CD4-positive, alpha-beta T cell (primary cell): ENCODE measurements around the gene PCDH1. TPM values are rescaled to one million over a fixed set of nuclear protein-coding genes. Genes with fewer than 3 reads are reported as not detected.
A peak's percentile ranks its signal among the peaks of the same experiment; 100 is the strongest.

Experiments
- ATAC-seq: fragments of 200-7000 bp; cut with Tn5 transposase; one replicate; pipeline ENCODE4 v1.10.0; 2022; ENCODE audit warnings: mild to moderate bottlenecking; ENCODE audit not compliant: poor library complexity
- CTCF ChIA-PET: fragments of 350-600 bp; sonication (Branson Sonifier 250); formaldehyde crosslinking; loops from one replicate; lab custom pipeline; 2021; ENCODE audit warnings: antibody characterized with exemption, inconsistent platforms; lab: Charles Lee
- POLR2A ChIA-PET: fragments of 350-600 bp; sonication (Branson Sonifier 250); formaldehyde crosslinking; loops from one replicate; lab custom pipeline; 2021; ENCODE audit warnings: antibody characterized with exemption, inconsistent platforms; lab: Charles Lee
- DNase-seq, 14 experiments: peaks; one replicate each; pipeline ENCODE4 v3.0.0-alpha.2; 2013 to 2020; ENCODE audit warnings: mixed read lengths in 2 of 14
- H3K27ac ChIP-seq, 2 donors: one replicate each; pipeline versions ENCODE4 v1.5.1 to v1.7.0; 2013; ENCODE audit warnings: low read length in 2 of 2, low read depth in 1 of 2, mild to moderate bottlenecking in 1 of 2
- H3K27me3 ChIP-seq, 2 experiments: 1 replicate in 1 of 2; 2 replicates in 1 of 2; pipeline versions ENCODE4 v1.6.1 to v1.7.0; 2013; ENCODE audit warnings: low read length in 2 of 2, control low read depth in 1 of 2, mild to moderate bottlenecking in 1 of 2, moderate library complexity in 1 of 2; ENCODE audit not compliant: insufficient read depth in 2 of 2, control insufficient read depth in 1 of 2
- H3K36me3 ChIP-seq: one replicate; pipeline ENCODE4 v1.6.1; 2013; ENCODE audit warnings: low read length, control low read depth; ENCODE audit not compliant: insufficient read depth
- H3K4me1 ChIP-seq: one replicate; pipeline ENCODE4 v1.6.1; 2013; ENCODE audit warnings: low read length, control low read depth; ENCODE audit not compliant: insufficient read depth
- H3K4me3 ChIP-seq: one replicate; pipeline ENCODE4 v1.5.1; 2013; ENCODE audit warnings: mild to moderate bottlenecking, low read length, moderate library complexity
- H3K9me3 ChIP-seq, 2 experiments: 1 replicate in 1 of 2; 2 replicates in 1 of 2; pipeline versions ENCODE4 v1.6.1 to v1.7.0; 2013; ENCODE audit warnings: low read length in 2 of 2, mild to moderate bottlenecking in 2 of 2, control low read depth in 1 of 2, moderate library complexity in 1 of 2; ENCODE audit not compliant: control insufficient read depth in 1 of 2, insufficient read depth in 1 of 2
- H3K27ac Mint-ChIP-seq: one replicate; pipeline ENCODE4 v1.8.0; 2020; ENCODE audit warnings: mixed read lengths
- H3K27me3 Mint-ChIP-seq: one replicate; pipeline ENCODE4 v1.8.0; 2021; ENCODE audit warnings: mixed read lengths
- H3K36me3 Mint-ChIP-seq: one replicate; pipeline ENCODE4 v1.8.0; 2021; ENCODE audit warnings: low read depth, mixed read lengths
- H3K4me1 Mint-ChIP-seq: one replicate; pipeline ENCODE4 v1.8.0; 2021; ENCODE audit warnings: low read depth, mixed read lengths
- H3K4me3 Mint-ChIP-seq: one replicate; pipeline ENCODE4 v1.8.0; 2020; ENCODE audit warnings: mild to moderate bottlenecking, mixed read lengths
- H3K9me3 Mint-ChIP-seq: one replicate; pipeline ENCODE4 v1.8.0; 2020; ENCODE audit warnings: mixed read lengths
- intact Hi-C, 2 experiments: fragments of 100-400 bp; cut with DNase I in 1 of 2; cut with micrococcal nuclease in 1 of 2; formaldehyde crosslinking; loops; one replicate each; pipeline versions ENCODE4 v1.15.1 to v1.9.0; 2023 to 2025; cut with DNase I, micrococcal nuclease
- total RNA-seq, 174 experiments: library from RNA in 2 of 174; stranded (reverse) in 2 of 174; gene quantifications; one replicate each; pipeline ENCODE4 v1.2.3 and lab custom pipeline; 2021 to 2026
- TF ChIP-seq, protein P1 (sequence below): fragments of 200-600 bp; IDR thresholded peaks from one replicate; pipeline ENCODE4 v1.8.0; 2022; ENCODE audit warnings: antibody characterized with exemption, mild to moderate bottlenecking

PCDH1 gene
- total RNA-seq, 2 experiments from 2014 or later = 0.17 TPM; not detected in 1

- POLR2A ChIA-PET = interaction anchor here (0.8 to 4.9 kb wide), 10 partner anchors 28 to 226 kb away, joined by 3 to 43 read pairs (median 14); partner anchors contain the start of genes DELE1, FCHSD1 and RNF14
- peak in 9 of 14 experiments; percentile 6 to 49 (median 32) for DNase-seq
- H3K27me3 ChIP-seq = peaks cover 72 to 76% of the 10 kb centered on the region in 2 experiments
These were observed 639 bp downstream of the PCDH1 start for GRCh38 chr5:141877356-141878185.

DNA sequence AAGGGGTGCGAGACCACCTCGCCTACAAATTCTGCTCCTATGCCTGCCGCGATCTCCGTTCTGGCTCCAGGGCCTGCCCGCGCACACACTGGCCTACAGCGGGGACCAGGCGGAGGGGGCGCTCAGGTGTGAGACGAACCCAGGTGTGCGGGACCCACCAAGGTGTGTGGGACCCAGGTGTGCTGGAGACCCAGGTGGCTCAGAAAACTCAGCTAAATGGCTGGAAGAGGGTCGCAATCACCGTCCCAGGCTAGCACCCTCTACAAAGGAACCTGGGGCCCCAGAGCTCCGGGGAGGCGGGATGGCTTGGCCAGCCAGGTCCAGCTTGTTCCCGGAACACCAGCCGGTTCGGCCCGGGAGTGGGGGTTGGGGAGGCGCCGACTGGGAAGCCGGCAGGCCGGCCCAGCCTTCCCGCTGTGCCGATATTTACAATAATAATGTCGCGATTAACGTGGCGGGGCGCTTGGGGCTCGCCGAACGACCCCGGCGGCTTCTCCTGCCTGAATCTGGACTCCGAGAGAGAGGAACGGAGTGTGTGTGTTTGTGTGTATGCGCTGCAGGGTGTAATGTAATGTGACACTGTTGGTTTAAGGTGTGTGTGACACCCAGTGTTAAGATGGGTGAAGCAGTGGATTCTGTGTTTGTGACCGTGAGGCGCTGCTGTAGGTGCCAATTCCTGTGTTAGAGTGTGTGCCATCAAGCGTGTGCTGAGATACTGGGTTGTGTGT lies 1.4 kb downstream of the PCDH1 start:
- ATAC-seq (no peak), DNase-seq (peak in 3 of 14 experiments; percentile 28 to 36 (median 33))
- Mint-ChIP-seq H3K27me3 (peaks cover 85% of the 10 kb centered on the region), H3K4me3 (peak overlapping the region; percentile 74), H3K27ac (no peak overlapping the region), H3K9me3 (no peaks in the 10 kb centered on the region), H3K36me3 (no peaks in the 10 kb centered on the region), H3K4me1 (peaks cover 33% of the 10 kb centered on the region)
- intact Hi-C loops = loop anchor here in 1 of 2 experiments (1.0 kb wide), 1 partner anchor 23 kb away; no protein-coding TSS in a partner anchor
- TF ChIP-seq, protein P1, sequence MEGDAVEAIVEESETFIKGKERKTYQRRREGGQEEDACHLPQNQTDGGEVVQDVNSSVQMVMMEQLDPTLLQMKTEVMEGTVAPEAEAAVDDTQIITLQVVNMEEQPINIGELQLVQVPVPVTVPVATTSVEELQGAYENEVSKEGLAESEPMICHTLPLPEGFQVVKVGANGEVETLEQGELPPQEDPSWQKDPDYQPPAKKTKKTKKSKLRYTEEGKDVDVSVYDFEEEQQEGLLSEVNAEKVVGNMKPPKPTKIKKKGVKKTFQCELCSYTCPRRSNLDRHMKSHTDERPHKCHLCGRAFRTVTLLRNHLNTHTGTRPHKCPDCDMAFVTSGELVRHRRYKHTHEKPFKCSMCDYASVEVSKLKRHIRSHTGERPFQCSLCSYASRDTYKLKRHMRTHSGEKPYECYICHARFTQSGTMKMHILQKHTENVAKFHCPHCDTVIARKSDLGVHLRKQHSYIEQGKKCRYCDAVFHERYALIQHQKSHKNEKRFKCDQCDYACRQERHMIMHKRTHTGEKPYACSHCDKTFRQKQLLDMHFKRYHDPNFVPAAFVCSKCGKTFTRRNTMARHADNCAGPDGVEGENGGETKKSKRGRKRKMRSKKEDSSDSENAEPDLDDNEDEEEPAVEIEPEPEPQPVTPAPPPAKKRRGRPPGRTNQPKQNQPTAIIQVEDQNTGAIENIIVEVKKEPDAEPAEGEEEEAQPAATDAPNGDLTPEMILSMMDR = no peak
- POLR2A ChIA-PET = interaction anchor here (0.8 to 4.2 kb wide), 2 partner anchors 27 to 84 kb away, joined by 3 to 33 read pairs; no protein-coding TSS in a partner anchor
- Histone ChIP-seq H3K4me1 (peaks cover 36% of the 10 kb centered on the region), H3K9me3 (peaks cover 0 to 12% of the 10 kb centered on the region in 2 experiments), H3K27ac (no peak overlapping the region), H3K27me3 (peaks cover 64 to 71% of the 10 kb centered on the region in 2 experiments), H3K36me3 (no peaks in the 10 kb centered on the region), H3K4me3 (peak overlapping the region; percentile 19)
- CTCF ChIA-PET = interaction anchor here (1.0 to 8.2 kb wide), 2 partner anchors 92 to 184 kb away, joined by 3 to 88 read pairs; partner anchors contain the start of gene RNF14

More at GRCh38 chr5:141877356-141878185, 639 bp downstream of the PCDH1 start:
- CTCF ChIA-PET = interaction anchor here (1.0 to 8.2 kb wide), 5 partner anchors 33 to 240 kb away, joined by 3 to 88 read pairs (median 9); partner anchors contain the start of genes HDAC3, RELL2 and RNF14
- ATAC-seq = peak; percentile 16
- H3K36me3 Mint-ChIP-seq = no peaks in the 10 kb centered on the region
- H3K27ac Mint-ChIP-seq = no peak overlapping the region
- peak overlapping the region; percentile 74 for H3K4me3 Mint-ChIP-seq
- intact Hi-C loops = loop anchor here in 1 of 2 experiments (1.0 to 2.0 kb wide), 3 partner anchors 24 to 185 kb away; no protein-coding TSS in a partner anchor
- peaks cover 33% of the 10 kb centered on the region for H3K4me1 Mint-ChIP-seq
- Histone ChIP-seq H3K4me3 (peak overlapping the region; percentile 30), H3K36me3 (no peaks in the 10 kb centered on the region), H3K4me1 (peaks cover 36% of the 10 kb centered on the region), H3K9me3 (peaks cover 0 to 12% of the 10 kb centered on the region in 2 experiments), H3K27ac (no peak overlapping the region)
- peaks cover 85% of the 10 kb centered on the region for H3K27me3 Mint-ChIP-seq
- H3K9me3 Mint-ChIP-seq = no peaks in the 10 kb centered on the region
- TF ChIP-seq, protein P1 = no peak
